OCI-LY1 (cell line): ENCODE results near the gene LCOR.

Source experiments
- H2AFZ ChIP-seq: fragments of 200-600 bp; sonication (generic), shearing (Covaris generic); 2 replicates; pipeline ENCODE4 v1.6.0; 2014; ENCODE audit warnings: antibody characterized with exemption, mild to moderate bottlenecking, low read length
- H3F3A ChIP-seq: fragments of 200-600 bp; sonication (generic), shearing (Covaris generic); 2 replicates; pipeline ENCODE4 v1.6.0; 2014; ENCODE audit warnings: mild to moderate bottlenecking, antibody characterized with exemption, low read length, moderate library complexity; ENCODE audit not compliant: insufficient read depth
- H3K27ac ChIP-seq: fragments of 200-600 bp; sonication (generic); 2 replicates; pipeline ENCODE4 v1.5.1; 2014; ENCODE audit warnings: low read length, mixed run types, mild to moderate bottlenecking, low read depth; ENCODE audit not compliant: poor library complexity, severe bottlenecking
- H3K27me3 ChIP-seq: fragments of 200-600 bp; sonication (generic); 2 replicates; pipeline ENCODE4 v1.6.0; 2014; ENCODE audit warnings: antibody characterized with exemption, mild to moderate bottlenecking, low read length, moderate library complexity; ENCODE audit not compliant: insufficient read depth
- H3K36me3 ChIP-seq: fragments of 200-600 bp; sonication (generic); 2 replicates; pipeline ENCODE4 v1.6.1; 2014; ENCODE audit warnings: mild to moderate bottlenecking, antibody characterized with exemption, low read length, moderate library complexity, mixed read lengths; ENCODE audit not compliant: insufficient read depth
- H3K4me1 ChIP-seq: fragments of 200-600 bp; sonication (generic); 2 replicates; pipeline ENCODE4 v1.5.1; 2014; ENCODE audit warnings: mild to moderate bottlenecking, low read length, moderate library complexity; ENCODE audit not compliant: insufficient read depth, severe bottlenecking
- H3K4me2 ChIP-seq: fragments of 200-600 bp; sonication (generic), shearing (Covaris generic); 2 replicates; pipeline ENCODE4 v1.6.1; 2014; ENCODE audit warnings: low read length
- H3K4me3 ChIP-seq: fragments of 200-600 bp; sonication (generic); 2 replicates; pipeline ENCODE4 v1.5.1; 2014; ENCODE audit warnings: low read length, low read depth, mild to moderate bottlenecking, mixed read lengths; ENCODE audit not compliant: poor library complexity, severe bottlenecking
- H3K79me2 ChIP-seq: fragments of 200-600 bp; shearing (Covaris generic); 2 replicates; pipeline ENCODE4 v1.6.1; 2016; ENCODE audit warnings: mixed run types, low read length, mixed read lengths; ENCODE audit not compliant: insufficient read depth
- H3K9ac ChIP-seq: fragments of 200-600 bp; sonication (generic), shearing (Covaris generic); 2 replicates; pipeline ENCODE4 v1.6.1; 2014; ENCODE audit warnings: mild to moderate bottlenecking, low read length, mixed read lengths
- H3K9me2 ChIP-seq: fragments of 200-600 bp; sonication (generic), shearing (Covaris generic); 2 replicates; pipeline ENCODE4 v1.6.1; 2014; ENCODE audit warnings: low read depth, mild to moderate bottlenecking, low read length, mixed read lengths
- H3K9me3 ChIP-seq: fragments of 200-600 bp; shearing (Covaris generic); 2 replicates; pipeline ENCODE4 v1.6.1; 2014; ENCODE audit warnings: low read length, mixed read lengths
- H4K20me1 ChIP-seq: fragments of 200-600 bp; sonication (generic), shearing (Covaris generic); 2 replicates; pipeline ENCODE4 v1.6.0; 2016; ENCODE audit warnings: mild to moderate bottlenecking, low read length; ENCODE audit not compliant: insufficient read depth
- EZH2 ChIP-seq: fragments of 200-600 bp; sonication (generic), shearing (Covaris generic); IDR thresholded peaks from 2 replicates; pipeline ENCODE4 v1.8.0; 2017; ENCODE audit warnings: borderline replicate concordance, mixed run types, mild to moderate bottlenecking, antibody characterized with exemption, low read length, moderate library complexity, mixed read lengths
- TF ChIP-seq, protein P1 (sequence below): fragments of 200-600 bp; sonication (generic), shearing (Covaris generic); IDR thresholded peaks from 2 replicates; pipeline ENCODE4 v1.5.1; 2017; ENCODE audit warnings: mild to moderate bottlenecking, antibody characterized with exemption, low read length, moderate library complexity, mixed read lengths

Gene LCOR

DNA sequence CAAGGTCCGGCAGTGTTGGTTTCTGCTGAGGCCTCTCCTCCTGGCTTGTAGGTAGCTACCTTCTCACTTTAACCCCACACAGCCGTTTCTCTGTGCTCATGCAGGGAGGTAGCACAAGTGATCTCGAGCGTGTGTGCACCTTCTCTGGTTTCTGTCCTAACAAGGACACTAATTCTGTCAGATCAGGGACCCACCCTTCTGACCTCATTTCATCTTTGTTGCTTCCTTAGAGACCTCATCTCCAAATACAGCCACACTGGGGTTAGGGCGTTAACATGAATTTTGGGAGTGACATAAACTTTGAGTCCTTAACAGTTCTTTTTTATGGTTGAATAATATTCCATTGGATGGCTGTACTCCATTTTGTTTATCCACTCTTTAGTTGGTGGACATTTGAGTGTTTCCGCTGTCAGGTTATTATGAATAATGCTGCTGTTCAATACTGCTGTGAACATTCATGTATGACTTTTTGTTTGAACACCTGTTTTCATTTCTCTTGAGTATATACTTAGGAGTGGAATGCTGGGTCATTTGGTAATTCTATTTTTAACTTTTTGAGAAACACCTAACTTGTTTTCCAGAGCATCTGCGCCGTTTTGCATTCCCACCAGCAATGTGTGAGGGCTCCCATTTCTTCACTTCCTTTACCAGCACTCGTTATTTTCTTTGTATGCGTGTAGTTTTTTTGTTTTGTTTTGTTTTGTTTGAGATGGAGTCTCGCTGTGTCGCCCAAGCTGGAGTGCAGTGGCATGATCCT, 57.5 kb downstream of the LCOR start:
- Histone ChIP-seq H2AFZ (no peak overlapping the region), H3K79me2 (peaks cover 33% of the 10 kb centered on the region), H3K4me1 (no peaks in the 10 kb centered on the region), H3K9ac (no peak overlapping the region), H4K20me1 (no peaks in the 10 kb centered on the region), H3K36me3 (peaks cover 27% of the 10 kb centered on the region), H3K9me2 (no peaks in the 10 kb centered on the region), H3F3A (no peaks in the 10 kb centered on the region), H3K27me3 (no peaks in the 10 kb centered on the region), H3K9me3 (0 out of 2 replicates have a peak, but pooled peaks cover 3% of the 10 kb centered on the region), H3K4me3 (no peak overlapping the region), H3K27ac (no peak overlapping the region), H3K4me2 (no peak overlapping the region)
- TF ChIP-seq EZH2: no peak
- TF ChIP-seq, protein P1, sequence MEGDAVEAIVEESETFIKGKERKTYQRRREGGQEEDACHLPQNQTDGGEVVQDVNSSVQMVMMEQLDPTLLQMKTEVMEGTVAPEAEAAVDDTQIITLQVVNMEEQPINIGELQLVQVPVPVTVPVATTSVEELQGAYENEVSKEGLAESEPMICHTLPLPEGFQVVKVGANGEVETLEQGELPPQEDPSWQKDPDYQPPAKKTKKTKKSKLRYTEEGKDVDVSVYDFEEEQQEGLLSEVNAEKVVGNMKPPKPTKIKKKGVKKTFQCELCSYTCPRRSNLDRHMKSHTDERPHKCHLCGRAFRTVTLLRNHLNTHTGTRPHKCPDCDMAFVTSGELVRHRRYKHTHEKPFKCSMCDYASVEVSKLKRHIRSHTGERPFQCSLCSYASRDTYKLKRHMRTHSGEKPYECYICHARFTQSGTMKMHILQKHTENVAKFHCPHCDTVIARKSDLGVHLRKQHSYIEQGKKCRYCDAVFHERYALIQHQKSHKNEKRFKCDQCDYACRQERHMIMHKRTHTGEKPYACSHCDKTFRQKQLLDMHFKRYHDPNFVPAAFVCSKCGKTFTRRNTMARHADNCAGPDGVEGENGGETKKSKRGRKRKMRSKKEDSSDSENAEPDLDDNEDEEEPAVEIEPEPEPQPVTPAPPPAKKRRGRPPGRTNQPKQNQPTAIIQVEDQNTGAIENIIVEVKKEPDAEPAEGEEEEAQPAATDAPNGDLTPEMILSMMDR: no peak

DNA sequence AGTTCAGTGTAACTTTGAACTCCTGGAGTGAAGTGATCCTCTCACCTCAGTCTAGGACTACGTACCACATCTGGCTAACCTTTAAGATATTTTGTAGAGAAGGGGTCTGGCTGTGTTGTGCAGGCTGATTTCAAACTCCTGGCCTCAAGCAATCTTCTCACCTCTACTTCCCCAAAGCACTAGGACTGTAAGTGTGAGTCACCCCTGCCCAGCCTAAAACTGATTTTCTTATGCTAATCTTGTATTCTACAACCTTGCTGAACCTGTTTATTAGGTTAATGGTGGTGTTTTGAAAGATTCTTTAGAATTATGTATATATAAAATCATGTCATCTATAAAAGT, 58.0 kb downstream of the LCOR start:
- Histone ChIP-seq H3K4me3 (no peak overlapping the region), H3K4me1 (no peaks in the 10 kb centered on the region), H3K9me2 (no peaks in the 10 kb centered on the region), H2AFZ (no peak overlapping the region), H4K20me1 (no peaks in the 10 kb centered on the region), H3F3A (no peaks in the 10 kb centered on the region), H3K27me3 (no peaks in the 10 kb centered on the region), H3K4me2 (no peak overlapping the region), H3K9me3 (0 out of 2 replicates have a peak, but pooled peaks cover 3% of the 10 kb centered on the region), H3K27ac (no peak overlapping the region), H3K79me2 (peaks cover 30% of the 10 kb centered on the region), H3K9ac (no peak overlapping the region), H3K36me3 (peaks cover 27% of the 10 kb centered on the region)
- TF ChIP-seq EZH2: no peak
- TF ChIP-seq, protein P1: no peak

DNA sequence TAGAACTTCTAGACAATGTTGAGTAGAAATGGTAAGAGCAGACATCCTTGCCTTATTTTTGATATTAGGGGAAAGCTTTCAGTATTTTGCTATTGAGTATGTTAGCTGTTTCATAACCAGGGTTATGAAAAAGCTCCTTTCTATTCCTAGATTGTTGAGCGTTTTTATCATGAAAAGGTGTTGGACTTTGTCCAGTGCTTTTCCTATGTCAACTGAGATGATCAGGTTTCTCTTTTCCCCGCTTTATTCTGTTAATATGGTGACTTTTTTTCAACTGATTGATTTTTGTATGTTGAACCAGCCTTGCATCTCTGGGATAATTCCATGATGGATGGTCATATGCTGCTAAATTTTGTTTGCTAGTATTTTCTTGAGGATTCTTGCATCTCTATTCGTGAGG, 58.5 kb downstream of the LCOR start:
- Histone ChIP-seq H3K36me3 (peaks cover 27% of the 10 kb centered on the region), H3F3A (no peaks in the 10 kb centered on the region), H3K4me3 (no peak overlapping the region), H3K79me2 (peaks cover 32% of the 10 kb centered on the region), H3K9me3 (0 out of 2 replicates have a peak, but pooled peaks cover 3% of the 10 kb centered on the region), H3K9ac (no peak overlapping the region), H3K9me2 (no peaks in the 10 kb centered on the region), H4K20me1 (no peaks in the 10 kb centered on the region), H2AFZ (no peak overlapping the region), H3K27me3 (no peaks in the 10 kb centered on the region), H3K4me2 (no peak overlapping the region), H3K4me1 (no peaks in the 10 kb centered on the region), H3K27ac (no peak overlapping the region)
- no peak for TF ChIP-seq EZH2
- TF ChIP-seq, protein P1: no peak
